ENCODE results near the gene UFSP1. TPM values are rescaled to one million over a fixed set of nuclear protein-coding genes. Genes with fewer than 3 reads are reported as not detected.

Gene UFSP1
- polyA plus RNA-seq, 3 donors: 1.6 to 3.8 (median 1.9) TPM

Other genes with a start within 250 kb of the UFSP1 start
- 1 to 10 TPM in 1 of 3 donors, under 1 TPM in 2; 0.95 to 1.1 (median 0.98) TPM for gene TFR2, start 248.2 kb downstream of the UFSP1 start, polyA plus RNA-seq (ENCODE audit: insufficient read length in 3 of 3)
- gene ACTL6B, start 233.3 kb downstream of the UFSP1 start, polyA plus RNA-seq (ENCODE audit: insufficient read length in 3 of 3): not detected
- gene GNB2, start 216.0 kb downstream of the UFSP1 start, polyA plus RNA-seq (ENCODE audit: insufficient read length in 3 of 3): 100 to 1,000 TPM; 173 to 224 (median 197) TPM
- 10 to 100 TPM; 34.0 to 66.0 (median 46.5) TPM for gene GIGYF1, start 195.5 kb downstream of the UFSP1 start, polyA plus RNA-seq (ENCODE audit: insufficient read length in 3 of 3)
- gene POP7, start 183.6 kb downstream of the UFSP1 start, polyA plus RNA-seq (ENCODE audit: insufficient read length in 3 of 3): 10 to 100 TPM; 20.7 to 30.8 (median 23.7) TPM
- gene EPO, start 169.2 kb downstream of the UFSP1 start, polyA plus RNA-seq (ENCODE audit: insufficient read length in 3 of 3): under 1 TPM in 2 of 3 donors, not detected in 1; 0.14 to 0.38 TPM
- under 1 TPM in 2 of 3 donors, not detected in 1; 0.02 to 0.03 TPM for gene ZAN, start 156.1 kb downstream of the UFSP1 start, polyA plus RNA-seq (ENCODE audit: insufficient read length in 3 of 3)
- gene EPHB4, start 62.2 kb downstream of the UFSP1 start, polyA plus RNA-seq (ENCODE audit: insufficient read length in 3 of 3): 100 to 1,000 TPM in 1 of 3 donors, 10 to 100 TPM in 2; 81.4 to 102 (median 84.1) TPM
- gene SLC12A9, start 37.0 kb downstream of the UFSP1 start, polyA plus RNA-seq (ENCODE audit: insufficient read length in 3 of 3): 10 to 100 TPM; 20.9 to 38.3 (median 28.1) TPM
- gene TRIP6, start 22.3 kb downstream of the UFSP1 start, polyA plus RNA-seq (ENCODE audit: insufficient read length in 3 of 3): 100 to 1,000 TPM in 1 of 3 donors, 10 to 100 TPM in 2; 63.7 to 108 (median 84.5) TPM
- 100 to 1,000 TPM; 152 to 185 (median 175) TPM for gene SRRT, start 14.6 kb downstream of the UFSP1 start, polyA plus RNA-seq (ENCODE audit: insufficient read length in 3 of 3)
- gene ACHE, start 6.2 kb upstream of the UFSP1 start, polyA plus RNA-seq (ENCODE audit: insufficient read length in 3 of 3): 1 to 10 TPM; 3.4 to 6.7 (median 4.6) TPM
- 1 to 10 TPM in 1 of 3 donors, under 1 TPM in 2; 0.69 to 1.2 (median 0.72) TPM for gene MUC3A, start 59.8 kb upstream of the UFSP1 start, polyA plus RNA-seq (ENCODE audit: insufficient read length in 3 of 3)
- under 1 TPM; 0.02 to 0.36 (median 0.22) TPM for gene MUC12, start 79.8 kb upstream of the UFSP1 start, polyA plus RNA-seq (ENCODE audit: insufficient read length in 3 of 3)
- gene MUC17, start 130.4 kb upstream of the UFSP1 start, polyA plus RNA-seq (ENCODE audit: insufficient read length in 3 of 3): under 1 TPM in 1 of 3 donors, not detected in 2; 0.39 TPM
- 10 to 100 TPM; 16.9 to 22.3 (median 17.0) TPM for gene TRIM56, start 195.8 kb upstream of the UFSP1 start, polyA plus RNA-seq (ENCODE audit: insufficient read length in 3 of 3)
- gene SERPINE1, start 237.4 kb upstream of the UFSP1 start, polyA plus RNA-seq (ENCODE audit: insufficient read length in 3 of 3): 1 to 10 TPM in 2 of 3 donors, under 1 TPM in 1; 0.89 to 1.5 (median 1.1) TPM

Measured in renal cortex interstitium (tissue), 3 donors.